SU-DHL-6 (cell line): ENCODE measurements around the gene ZDHHC17.

Experiments used
- H2AFZ ChIP-seq: fragments of 200-600 bp; sonication (generic); 2 replicates; pipeline ENCODE4 v1.6.1; 2014; ENCODE audit warnings: low read depth, mild to moderate bottlenecking, moderate library complexity, mixed read lengths, antibody characterized with exemption, low read length; ENCODE audit not compliant: severe bottlenecking
- H3F3A ChIP-seq: fragments of 200-600 bp; shearing (Covaris generic); 2 replicates; pipeline ENCODE4 v1.6.0; 2016; ENCODE audit warnings: antibody characterized with exemption, mild to moderate bottlenecking; ENCODE audit not compliant: insufficient read depth
- H3K27ac ChIP-seq: fragments of 200-600 bp; sonication (generic); 2 replicates; pipeline ENCODE4 v1.5.1; 2016; ENCODE audit warnings: low read depth, mild to moderate bottlenecking, low read length, moderate library complexity, mixed read lengths
- H3K27me3 ChIP-seq: fragments of 200-600 bp; sonication (generic), shearing (Covaris generic); 2 replicates; pipeline ENCODE4 v1.6.0; 2014; ENCODE audit warnings: mild to moderate bottlenecking, low read length
- H3K36me3 ChIP-seq: fragments of 200-600 bp; sonication (generic); 2 replicates; pipeline ENCODE4 v1.6.1; 2014; ENCODE audit warnings: mild to moderate bottlenecking, low read length, mixed read lengths
- H3K4me2 ChIP-seq: fragments of 300-600, 200-600 bp; shearing (Covaris generic), sonication (generic); 2 replicates; pipeline ENCODE4 v1.6.0; 2014; ENCODE audit warnings: low read length, low read depth, mild to moderate bottlenecking; ENCODE audit not compliant: poor library complexity, severe bottlenecking
- H3K4me3 ChIP-seq: fragments of 200-600 bp; sonication (generic); 2 replicates; pipeline ENCODE4 v1.5.1; 2014; ENCODE audit warnings: antibody characterized with exemption, low read length, mild to moderate bottlenecking, mixed read lengths; ENCODE audit not compliant: insufficient read depth, poor library complexity, severe bottlenecking
- H3K79me2 ChIP-seq: fragments of 200-600 bp; sonication (generic); 2 replicates; pipeline ENCODE4 v1.6.1; 2014; ENCODE audit warnings: mild to moderate bottlenecking, low read length, moderate library complexity; ENCODE audit not compliant: insufficient read depth
- H3K9ac ChIP-seq: fragments of 200-600 bp; sonication (generic); 2 replicates; pipeline ENCODE4 v1.7.0; 2014; ENCODE audit warnings: mild to moderate bottlenecking, low read length
- H3K9me2 ChIP-seq: fragments of 200-600 bp; sonication (generic); replicated peaks from 2 replicates; pipeline ENCODE4 v1.6.1; 2014; ENCODE audit warnings: low read length; ENCODE audit not compliant: insufficient read depth
- H3K9me3 ChIP-seq: fragments of 200-600 bp; sonication (generic); 2 replicates; pipeline ENCODE4 v1.6.1; 2014; ENCODE audit warnings: low read length, mixed read lengths; ENCODE audit not compliant: insufficient read depth
- H4K20me1 ChIP-seq: fragments of 200-600 bp; sonication (generic); 2 replicates; pipeline ENCODE4 v1.6.1; 2014; ENCODE audit warnings: low read depth, mild to moderate bottlenecking, antibody characterized with exemption, low read length, moderate library complexity, mixed read lengths
- EZH2phosphoT487 ChIP-seq: fragments of 200-600 bp; sonication (generic), shearing (Covaris generic); conservative IDR thresholded peaks from 2 replicates; pipeline ENCODE4 v1.6.1; 2018; ENCODE audit warnings: mild to moderate bottlenecking, antibody characterized with exemption, low read length, moderate library complexity, mixed read lengths
- TF ChIP-seq, protein P1 (sequence below): fragments of 200-600 bp; sonication (generic); IDR thresholded peaks from one replicate; pipeline ENCODE4 v1.5.1; 2017; ENCODE audit warnings: antibody characterized with exemption, mild to moderate bottlenecking, low read length, moderate library complexity; ENCODE audit not compliant: insufficient read depth, poor library complexity, severe bottlenecking

Gene ZDHHC17

DNA sequence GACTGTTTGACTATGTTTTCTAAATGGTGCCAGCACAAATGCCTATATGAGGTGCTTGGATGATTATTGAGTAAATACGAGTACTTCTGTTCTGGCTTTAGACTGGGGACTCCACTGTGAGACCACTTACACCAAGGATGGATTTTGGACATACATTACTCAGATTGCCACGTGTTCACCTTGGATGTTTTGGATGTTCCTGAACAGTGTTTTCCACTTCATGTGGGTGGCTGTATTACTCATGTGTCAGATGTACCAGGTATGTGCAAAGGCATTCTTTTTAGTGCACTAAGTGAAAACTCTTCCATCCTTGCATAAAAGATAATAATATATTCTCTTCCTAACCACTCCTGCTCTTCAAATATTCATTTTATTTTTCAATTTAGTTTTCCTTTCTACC is 84.2 kb downstream of the ZDHHC17 start:
- Histone ChIP-seq H3K4me3 (no peak overlapping the region), H2AFZ (no peak overlapping the region), H3K27ac (no peak overlapping the region), H3K9me3 (no peaks in the 10 kb centered on the region), H4K20me1 (no peaks in the 10 kb centered on the region), H3K9ac (no peak overlapping the region), H3F3A (no peaks in the 10 kb centered on the region), H3K4me2 (no peak overlapping the region), H3K79me2 (no peaks in the 10 kb centered on the region), H3K36me3 (peaks cover 9% of the 10 kb centered on the region; the same call in 1 of the 2 replicates), H3K27me3 (no peaks in the 10 kb centered on the region), H3K9me2 (no peaks in the 10 kb centered on the region)
- no peak for TF ChIP-seq EZH2phosphoT487
- TF ChIP-seq, protein P1, sequence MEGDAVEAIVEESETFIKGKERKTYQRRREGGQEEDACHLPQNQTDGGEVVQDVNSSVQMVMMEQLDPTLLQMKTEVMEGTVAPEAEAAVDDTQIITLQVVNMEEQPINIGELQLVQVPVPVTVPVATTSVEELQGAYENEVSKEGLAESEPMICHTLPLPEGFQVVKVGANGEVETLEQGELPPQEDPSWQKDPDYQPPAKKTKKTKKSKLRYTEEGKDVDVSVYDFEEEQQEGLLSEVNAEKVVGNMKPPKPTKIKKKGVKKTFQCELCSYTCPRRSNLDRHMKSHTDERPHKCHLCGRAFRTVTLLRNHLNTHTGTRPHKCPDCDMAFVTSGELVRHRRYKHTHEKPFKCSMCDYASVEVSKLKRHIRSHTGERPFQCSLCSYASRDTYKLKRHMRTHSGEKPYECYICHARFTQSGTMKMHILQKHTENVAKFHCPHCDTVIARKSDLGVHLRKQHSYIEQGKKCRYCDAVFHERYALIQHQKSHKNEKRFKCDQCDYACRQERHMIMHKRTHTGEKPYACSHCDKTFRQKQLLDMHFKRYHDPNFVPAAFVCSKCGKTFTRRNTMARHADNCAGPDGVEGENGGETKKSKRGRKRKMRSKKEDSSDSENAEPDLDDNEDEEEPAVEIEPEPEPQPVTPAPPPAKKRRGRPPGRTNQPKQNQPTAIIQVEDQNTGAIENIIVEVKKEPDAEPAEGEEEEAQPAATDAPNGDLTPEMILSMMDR: no peak

DNA sequence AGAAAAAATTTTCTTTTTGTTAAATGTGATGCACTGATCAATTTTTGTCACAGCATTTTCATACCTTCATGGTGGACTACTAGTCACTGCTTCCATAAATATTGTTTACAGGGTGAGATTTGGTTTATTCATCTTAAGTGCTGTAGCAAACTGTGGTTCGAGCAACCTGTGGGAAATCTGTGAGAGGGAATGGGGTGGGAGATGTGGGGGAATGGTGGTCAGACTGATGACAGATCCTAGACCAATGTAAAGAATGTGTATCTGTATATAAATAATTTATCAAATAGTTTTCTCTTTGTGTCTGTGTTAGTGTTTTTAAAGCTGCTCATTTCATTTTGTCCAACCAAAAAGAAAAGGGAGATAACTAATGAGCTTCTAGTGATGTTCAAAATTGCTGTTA is 88.2 kb downstream of the ZDHHC17 start:
- H3K27me3 ChIP-seq: no peaks in the 10 kb centered on the region

DNA sequence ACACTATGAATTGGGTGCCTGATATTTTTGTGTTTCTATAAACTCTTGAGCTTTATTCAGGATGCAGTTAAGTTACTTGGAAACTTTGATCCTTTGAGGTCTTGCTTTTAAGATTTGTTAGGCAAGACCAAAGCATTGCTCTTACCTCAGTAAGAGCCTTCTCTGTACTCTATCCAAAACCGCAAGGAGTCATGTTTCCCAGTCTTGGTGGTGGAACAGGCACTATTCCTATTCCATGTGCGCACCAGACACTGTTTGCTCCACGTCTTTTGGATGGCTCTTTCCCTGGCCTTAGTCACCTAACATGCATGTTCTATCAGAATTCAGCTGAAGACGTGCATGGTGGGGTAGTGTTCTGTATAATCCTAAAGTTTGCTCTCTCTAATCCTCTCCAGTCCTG is 91.4 kb downstream of the ZDHHC17 start:
- no peaks in the 10 kb centered on the region for H3K9me2 ChIP-seq
- 0 out of 2 replicates have a peak, but pooled peaks cover 2% of the 10 kb centered on the region for H3K36me3 ChIP-seq
- no peak overlapping the region for H3K27ac ChIP-seq
- H3K4me3 ChIP-seq: no peak overlapping the region
- H3K79me2 ChIP-seq: no peaks in the 10 kb centered on the region
- no peak overlapping the region for H2AFZ ChIP-seq
- no peak overlapping the region for H3K4me2 ChIP-seq
- no peaks in the 10 kb centered on the region for H3K9me3 ChIP-seq
- H3K27me3 ChIP-seq: no peaks in the 10 kb centered on the region
- TF ChIP-seq EZH2phosphoT487: no peak
- TF ChIP-seq, protein P1: no peak
- no peaks in the 10 kb centered on the region for H3F3A ChIP-seq
- H4K20me1 ChIP-seq: no peaks in the 10 kb centered on the region
- no peak overlapping the region for H3K9ac ChIP-seq

More for the DNA sequence above, 88.2 kb downstream of the ZDHHC17 start:
- no peak overlapping the region for H3K27ac ChIP-seq
- no peak overlapping the region for H3K4me2 ChIP-seq
- H3K36me3 ChIP-seq: peaks cover 9% of the 10 kb centered on the region; the same call in 1 of the 2 replicates
- no peaks in the 10 kb centered on the region for H3F3A ChIP-seq
- no peaks in the 10 kb centered on the region for H4K20me1 ChIP-seq
- H3K9me3 ChIP-seq: no peaks in the 10 kb centered on the region
- H3K9ac ChIP-seq: no peak overlapping the region
- no peaks in the 10 kb centered on the region for H3K9me2 ChIP-seq
- no peak for TF ChIP-seq EZH2phosphoT487
- H3K79me2 ChIP-seq: no peaks in the 10 kb centered on the region
- H2AFZ ChIP-seq: no peak overlapping the region
- no peak overlapping the region for H3K4me3 ChIP-seq

DNA sequence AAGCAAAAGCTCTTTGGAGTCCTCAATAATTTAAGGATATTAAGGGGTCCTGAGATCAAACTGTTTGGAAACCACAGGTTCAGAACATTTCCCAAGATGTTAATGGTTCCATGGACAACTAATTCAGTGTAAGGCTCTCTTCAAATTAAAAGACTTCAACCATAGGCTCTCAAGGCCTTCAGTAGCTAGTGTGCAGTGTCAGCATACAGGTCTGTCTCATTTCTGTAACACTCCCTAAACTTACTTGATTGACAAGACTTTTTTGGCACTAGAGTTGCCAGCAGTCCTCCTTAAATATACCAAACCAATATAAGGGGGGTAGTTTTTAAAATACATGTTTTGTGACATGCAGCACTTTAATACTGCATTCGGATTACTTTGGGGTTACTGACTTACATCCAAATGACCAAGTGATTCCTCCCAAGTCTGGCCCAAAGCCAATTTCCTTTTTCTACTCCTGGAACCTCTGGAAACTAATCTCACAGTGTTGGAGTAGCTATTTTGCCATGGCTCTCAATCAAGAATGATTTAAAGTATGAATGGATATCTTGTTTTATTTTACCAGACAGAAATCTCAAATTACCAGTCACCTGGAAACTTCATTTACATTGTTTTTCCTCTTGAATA is 92.2 kb downstream of the ZDHHC17 start:
- no peak overlapping the region for H3K4me2 ChIP-seq
- H3K79me2 ChIP-seq: no peaks in the 10 kb centered on the region
- H3K9ac ChIP-seq: no peak overlapping the region
- no peak overlapping the region for H3K27ac ChIP-seq
- H3K4me3 ChIP-seq: no peak overlapping the region
- H3K9me3 ChIP-seq: no peaks in the 10 kb centered on the region
- no peaks in the 10 kb centered on the region for H4K20me1 ChIP-seq
- H2AFZ ChIP-seq: no peak overlapping the region
- H3F3A ChIP-seq: no peaks in the 10 kb centered on the region
- no peaks in the 10 kb centered on the region for H3K36me3 ChIP-seq
- H3K27me3 ChIP-seq: no peaks in the 10 kb centered on the region
- TF ChIP-seq EZH2phosphoT487: no peak
- TF ChIP-seq, protein P1: no peak
- H3K9me2 ChIP-seq: no peaks in the 10 kb centered on the region
